CD4-positive, alpha-beta T cell treated with Interleukin-15 for 1 hour (primary cell): ENCODE data around the gene PRELID1.
"Not testable (repeated sequence)": the region's sequence is repeated elsewhere in the genome, so short reads cannot be mapped to it uniquely, and the experiment has no call there.

Source experiments
- DNase-seq: peaks from one replicate; pipeline ENCODE4 v3.0.0-alpha.2; 2020

Gene PRELID1

GRCh38 chr5:177300236-177300880, 3.2 kb upstream of the PRELID1 start:
- DNase-seq: peak; percentile 80

GRCh38 chr5:177300951-177301350, 2.6 kb upstream of the PRELID1 start:
- DNase-seq: no peak

- DNase-seq: no peak
These were observed 2.0 kb upstream of the PRELID1 start for GRCh38 chr5:177301503-177302165.

GRCh38 chr5:177302354-177303110, 1.1 kb upstream of the PRELID1 start:
- DNase-seq: no peak

DNA sequence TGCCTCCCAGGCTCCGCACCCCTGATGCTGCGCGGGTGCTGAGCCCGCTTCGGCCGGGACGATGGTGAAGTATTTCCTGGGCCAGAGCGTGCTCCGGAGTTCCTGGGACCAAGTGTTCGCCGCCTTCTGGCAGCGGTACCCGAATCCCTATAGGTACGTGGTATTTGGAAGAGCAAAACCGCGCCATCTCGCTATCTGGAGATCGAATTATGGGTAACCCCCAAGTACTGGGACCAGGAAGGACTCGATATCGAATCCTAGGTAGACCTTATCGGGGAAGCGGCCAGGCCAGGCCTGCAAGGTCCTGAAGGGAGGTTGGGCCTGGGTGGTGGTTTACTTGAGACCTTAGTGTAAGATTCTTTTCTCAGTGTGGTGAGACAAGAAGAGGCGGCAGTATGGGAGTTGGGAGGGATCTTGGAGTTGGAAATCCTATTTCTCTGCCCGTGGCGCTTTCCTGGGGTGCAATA, 359 bp downstream of the PRELID1 start:
- DNase-seq: no peak

GRCh38 chr5:177304392-177305119, 957 bp downstream of the PRELID1 start:
- no peak for DNase-seq

- not testable (repeated sequence) for DNase-seq
These were observed 2.6 kb downstream of the PRELID1 start for GRCh38 chr5:177306103-177306640.

- DNase-seq: peak; percentile 67
These were observed 3.3 kb downstream of the PRELID1 start for GRCh38 chr5:177306674-177307543.

GRCh38 chr5:177307544-177308363, 4.2 kb downstream of the PRELID1 start:
- DNase-seq: no peak

DNA sequence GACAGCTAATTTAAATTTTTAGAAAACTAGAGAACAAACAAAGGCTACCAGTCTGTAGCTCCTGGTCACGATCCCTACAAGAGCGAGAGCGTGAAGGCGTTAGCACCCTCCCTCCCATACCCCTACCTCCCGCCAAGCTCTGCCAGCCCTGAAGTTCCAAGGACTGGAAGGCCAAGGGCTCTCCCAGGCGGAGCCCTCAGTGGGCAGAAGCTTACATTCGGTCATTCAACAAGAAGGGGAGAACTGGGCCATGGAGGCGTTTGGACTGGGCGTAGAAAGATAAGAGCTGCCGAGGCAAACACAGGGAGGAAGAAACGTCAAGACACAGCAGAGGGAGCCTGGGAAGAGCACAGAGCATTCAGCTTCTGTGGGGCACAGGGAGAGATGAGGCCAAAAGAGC, 5.1 kb downstream of the PRELID1 start:
- no peak for DNase-seq

- DNase-seq: peak; percentile 73
These were observed 6.0 kb downstream of the PRELID1 start for GRCh38 chr5:177309351-177310191.

- no peak for DNase-seq
These were observed 6.7 kb downstream of the PRELID1 start for GRCh38 chr5:177310332-177310731.

- peak; percentile 55 for DNase-seq
These were observed 7.3 kb downstream of the PRELID1 start for GRCh38 chr5:177310757-177311391.

DNA sequence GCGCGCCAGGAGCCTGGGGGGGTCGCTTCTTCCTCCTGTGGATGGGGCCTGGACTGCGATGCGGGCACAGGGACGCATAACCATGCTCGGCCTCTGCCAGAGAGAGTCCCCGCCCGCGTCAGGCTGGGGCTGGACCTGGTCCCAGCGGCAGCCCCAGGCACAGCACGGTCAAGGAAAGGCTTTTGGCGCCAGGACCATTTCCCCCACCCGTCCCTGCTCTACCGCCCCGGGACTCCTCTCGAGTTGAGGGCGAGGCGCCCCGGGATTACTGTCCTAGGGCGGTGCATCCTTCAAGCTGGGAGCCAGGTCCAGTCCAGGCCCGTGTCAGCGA, 7.8 kb downstream of the PRELID1 start:
- no peak for DNase-seq

- DNase-seq: peak; percentile 96
These were observed 8.4 kb downstream of the PRELID1 start, which contains the start of gene MXD3 for GRCh38 chr5:177311723-177312648. MXD3 (minus strand) TSS chr5:177311898; CDS start chr5:177311830, 68 bp downstream.

DNA sequence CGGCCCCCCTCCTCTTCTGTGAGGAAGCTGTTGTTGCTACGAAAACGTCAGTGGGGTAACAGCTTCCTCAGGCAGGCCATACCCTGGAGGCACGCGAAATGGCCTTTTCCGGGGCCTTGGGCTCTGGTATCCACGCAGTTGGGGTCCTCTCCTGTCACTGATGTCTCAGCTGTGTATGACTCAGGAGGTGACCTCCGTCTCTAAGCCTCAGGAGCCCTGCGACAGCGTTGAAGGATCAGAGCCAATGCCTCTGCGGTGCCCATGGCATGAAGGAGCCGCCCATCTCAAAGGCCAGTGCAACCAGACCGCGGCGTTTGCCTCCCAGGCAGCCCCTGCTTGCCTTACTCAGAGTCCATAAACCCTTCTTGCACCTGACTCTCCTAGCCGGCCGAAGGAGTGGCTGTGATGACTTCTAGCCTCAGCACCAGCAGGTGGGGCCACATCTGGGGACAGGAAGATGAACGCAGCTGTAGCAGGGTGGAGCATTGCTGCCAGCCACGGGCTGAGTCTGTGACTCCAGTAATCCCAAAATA, 9.1 kb downstream of the PRELID1 start:
- DNase-seq: no peak

DNA sequence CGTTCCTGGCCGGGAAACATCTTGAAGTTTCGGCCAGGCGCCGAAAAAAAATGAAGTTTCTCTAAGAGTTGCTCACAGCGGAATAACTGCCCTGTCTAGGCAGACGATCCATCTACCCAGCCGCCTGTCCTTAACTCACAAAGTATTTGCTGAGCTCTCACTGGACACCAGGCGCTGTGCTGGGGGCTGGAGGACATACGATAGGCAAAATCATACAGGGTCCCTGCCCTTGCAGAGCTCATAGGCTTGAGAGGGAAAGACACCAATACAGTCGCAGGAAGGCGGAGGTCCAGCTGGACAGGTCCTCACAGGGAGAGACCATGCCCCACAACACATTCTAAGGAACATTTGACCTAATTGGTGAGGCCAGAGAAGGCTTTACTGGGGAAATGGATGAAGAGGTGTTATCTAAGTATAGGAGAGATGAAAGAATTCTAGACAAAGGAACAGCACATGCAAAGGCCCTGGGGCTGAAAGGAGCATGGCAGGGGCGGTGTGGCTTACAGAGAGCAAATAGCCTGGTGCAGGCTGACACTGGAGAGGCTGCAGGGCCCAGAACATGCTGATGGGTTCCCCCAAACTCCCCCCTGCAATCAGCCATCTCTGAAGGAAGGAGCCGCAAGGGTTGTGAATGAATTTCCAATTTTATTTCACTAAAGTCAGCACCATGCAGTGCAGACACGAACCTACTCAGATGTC, 10.1 kb downstream of the PRELID1 start:
- no peak for DNase-seq
